Stimulated activated CD4-positive, alpha-beta T cell treated with anti-CD3 and anti-CD28 coated beads, Interleukin-15, amount 100 ng/mL, for 48 hours (primary cell): ENCODE measurements around the gene SMIM38.
A peak's percentile ranks its signal among the peaks of the same experiment; 100 is the strongest.

Experiments used
- DNase-seq, 2 donors: peaks; one replicate each; pipeline ENCODE4 v3.0.0-alpha.2; 2020; ENCODE audit warnings: low read depth in 2 of 2

The SMIM38 gene

GRCh38 chr11:69159150-69159852, 3.6 kb downstream of the SMIM38 start:
- DNase-seq = no peak

DNA sequence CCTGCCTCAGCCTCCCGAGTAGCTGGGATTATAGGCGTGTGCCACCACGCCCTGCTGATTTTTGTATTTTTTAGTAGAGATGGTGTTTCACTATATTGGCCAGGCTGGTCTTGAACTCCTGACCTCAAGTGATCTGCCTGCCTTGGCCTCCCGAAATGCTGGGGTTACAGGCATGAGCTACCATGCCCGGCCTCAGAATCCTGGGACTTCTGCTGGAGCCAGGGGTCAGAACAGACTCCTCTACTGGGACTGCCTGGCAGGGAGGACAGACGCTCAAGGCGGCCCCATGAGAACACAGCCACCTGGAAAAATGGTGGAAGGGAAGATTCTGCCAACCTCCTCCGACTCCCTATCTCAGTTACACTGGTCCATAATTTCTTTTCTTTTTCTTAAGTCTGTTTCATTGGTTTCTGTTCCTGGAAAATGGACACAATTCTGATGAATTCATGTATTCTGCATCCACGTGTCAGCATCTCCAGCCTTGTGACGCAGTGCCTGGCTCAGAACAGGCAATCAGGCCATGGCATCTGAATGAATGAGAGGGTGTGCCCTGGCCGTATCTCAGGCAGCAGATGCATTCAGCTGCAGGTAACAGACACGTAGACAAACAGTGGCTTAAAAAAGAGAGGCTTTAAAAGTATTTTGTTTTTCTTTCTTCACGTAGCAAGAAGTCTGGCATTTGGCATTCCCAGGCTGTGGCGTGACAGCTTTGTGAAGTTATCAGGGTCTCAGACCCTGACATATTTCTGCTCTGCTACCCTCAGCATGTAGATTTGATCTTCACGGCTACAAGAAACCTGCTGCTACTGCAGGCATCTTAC, 4.8 kb downstream of the SMIM38 start:
- DNase-seq = no peak

- no peak for DNase-seq
Observed at GRCh38 chr11:69161117-69161407, 5.3 kb downstream of the SMIM38 start.

GRCh38 chr11:69162505-69162904, 6.8 kb downstream of the SMIM38 start:
- DNase-seq = no peak

DNA sequence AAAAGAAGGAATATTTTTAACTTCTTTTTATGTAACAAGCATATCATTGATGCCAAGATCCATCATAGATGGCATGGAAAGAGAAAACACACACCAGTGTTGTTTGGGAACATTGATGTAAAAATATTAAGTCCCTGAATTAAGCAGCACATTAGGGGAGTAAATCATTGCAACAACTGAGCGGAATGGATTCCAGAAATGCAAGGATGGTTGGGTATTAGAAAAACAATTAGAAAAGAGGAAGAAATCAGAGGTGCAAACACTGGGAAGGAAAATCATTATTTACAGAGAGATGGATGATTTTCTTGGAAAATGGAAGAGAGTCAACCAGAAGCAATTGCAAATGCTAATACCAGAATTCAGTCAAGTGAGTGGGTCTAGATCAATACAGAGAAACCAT, 8.1 kb downstream of the SMIM38 start:
- DNase-seq = no peak

DNA sequence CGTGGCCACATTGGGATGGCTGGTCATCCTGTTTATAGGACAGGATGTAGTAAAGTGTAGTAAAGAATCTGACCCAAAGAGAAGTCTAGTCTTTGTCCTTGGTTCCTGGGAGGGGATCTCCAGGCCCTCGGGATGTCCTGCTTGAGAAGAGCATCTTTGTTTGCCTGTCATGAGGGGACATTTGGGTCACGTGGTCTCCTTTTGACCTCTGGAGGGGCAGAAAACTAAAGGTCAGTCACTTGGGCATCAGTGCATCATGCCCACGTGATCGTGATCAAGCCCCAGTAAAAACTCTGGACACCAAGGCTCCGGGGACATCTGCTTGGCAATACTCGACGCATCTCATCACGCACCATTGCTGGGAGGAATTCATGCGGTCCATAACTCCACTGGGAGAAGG, 9.1 kb downstream of the SMIM38 start:
- DNase-seq = no peak

DNA sequence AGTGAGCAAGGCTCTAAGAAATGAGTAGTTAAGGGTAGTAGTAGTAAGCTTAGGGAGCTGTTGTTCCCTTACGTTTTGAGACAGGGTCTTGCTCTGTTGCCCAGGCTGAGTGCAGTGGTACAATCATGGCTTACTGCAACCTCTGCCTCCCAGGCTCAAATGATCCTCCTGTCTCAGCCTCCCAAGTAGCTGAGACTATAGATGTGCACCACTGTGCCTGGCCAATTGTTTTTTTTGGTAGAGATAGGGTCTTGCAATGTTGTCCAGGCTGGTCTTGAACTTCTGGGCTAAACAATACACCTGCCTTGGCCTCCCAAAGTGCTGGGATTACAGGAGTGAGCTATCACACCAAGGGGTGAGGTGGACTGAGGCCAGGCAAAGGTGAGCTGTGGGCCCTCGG, 10.0 kb downstream of the SMIM38 start:
- DNase-seq = no peak

- DNase-seq = peak; percentile 39 to 41
Observed at GRCh38 chr11:69166218-69167115, 10.7 kb downstream of the SMIM38 start.

DNA sequence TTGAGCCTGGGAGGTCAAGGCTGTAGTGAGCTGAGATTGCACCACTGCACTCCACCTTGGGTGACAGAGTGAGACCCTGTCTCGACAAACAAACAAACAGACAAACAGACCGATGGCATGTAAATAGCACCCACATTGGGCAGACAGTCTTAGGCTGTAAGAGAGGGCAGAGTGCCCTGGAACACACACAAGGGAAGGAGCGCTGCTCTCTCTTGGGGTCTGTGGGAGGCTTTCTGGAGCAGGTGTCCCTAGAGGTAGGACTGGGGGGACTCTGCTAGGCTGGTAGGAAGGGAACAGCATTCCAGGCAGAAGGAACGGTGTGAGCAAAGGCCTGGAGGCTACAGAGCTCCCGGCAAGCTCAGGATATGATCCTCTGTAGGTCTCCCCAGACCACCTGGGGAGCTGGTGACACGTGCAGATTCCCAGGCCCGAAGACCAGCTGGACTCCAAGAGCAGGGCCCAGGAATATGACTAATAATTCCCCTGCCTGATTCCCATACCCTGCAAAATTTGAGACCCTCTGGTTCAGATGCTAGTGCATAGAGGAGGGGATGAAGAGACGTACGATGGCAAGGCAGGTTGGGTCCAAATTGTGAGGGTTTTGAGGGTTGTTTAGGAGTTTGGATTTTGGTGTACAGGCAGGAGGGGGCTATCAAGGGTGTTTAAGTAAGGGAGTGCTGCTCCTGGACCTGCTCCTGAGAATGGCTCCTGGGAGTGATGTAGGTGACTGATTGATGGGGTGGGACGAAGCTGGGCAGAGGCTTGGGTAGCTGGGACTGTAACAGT, 11.6 kb downstream of the SMIM38 start:
- no peak for DNase-seq

DNA sequence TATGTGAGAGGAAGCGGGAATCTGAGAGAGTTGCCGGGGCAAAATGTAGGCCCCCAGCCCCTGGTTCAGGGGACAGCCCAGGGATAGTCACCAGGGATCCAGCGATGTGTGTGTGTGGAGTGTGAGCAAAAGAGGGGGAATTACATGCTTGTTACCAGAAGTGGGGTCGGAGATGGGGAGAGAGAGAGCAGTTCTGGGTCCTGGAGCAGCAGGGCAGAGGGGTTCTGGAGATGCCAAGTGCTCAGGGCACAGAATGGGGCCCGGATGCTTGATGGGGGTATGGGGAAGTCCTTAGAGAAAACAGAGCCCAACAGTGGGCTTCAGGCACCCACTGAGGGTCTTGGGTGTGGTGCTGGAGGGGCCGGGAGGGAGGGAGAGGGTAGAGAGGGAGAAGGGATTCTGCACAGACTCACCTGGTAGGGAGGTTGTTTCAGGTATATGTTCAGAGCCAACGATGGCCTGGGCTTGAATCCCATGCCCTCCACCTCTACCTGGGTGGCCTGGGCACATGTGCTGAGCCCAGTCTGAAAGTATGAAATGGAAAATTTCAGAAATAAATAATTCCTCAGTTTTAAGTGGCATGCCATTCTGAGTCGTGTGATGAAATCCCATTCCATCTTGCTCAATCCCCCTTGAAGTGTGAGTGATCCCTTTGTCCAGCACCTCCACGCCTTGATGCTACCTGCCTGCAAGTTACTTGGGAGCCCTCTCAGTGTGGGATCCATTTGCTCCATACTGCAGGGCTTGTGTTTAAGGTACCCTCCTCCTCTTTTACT, 12.4 kb downstream of the SMIM38 start:
- no peak for DNase-seq

GRCh38 chr11:69169479-69169878, 13.7 kb downstream of the SMIM38 start:
- no peak for DNase-seq

DNA sequence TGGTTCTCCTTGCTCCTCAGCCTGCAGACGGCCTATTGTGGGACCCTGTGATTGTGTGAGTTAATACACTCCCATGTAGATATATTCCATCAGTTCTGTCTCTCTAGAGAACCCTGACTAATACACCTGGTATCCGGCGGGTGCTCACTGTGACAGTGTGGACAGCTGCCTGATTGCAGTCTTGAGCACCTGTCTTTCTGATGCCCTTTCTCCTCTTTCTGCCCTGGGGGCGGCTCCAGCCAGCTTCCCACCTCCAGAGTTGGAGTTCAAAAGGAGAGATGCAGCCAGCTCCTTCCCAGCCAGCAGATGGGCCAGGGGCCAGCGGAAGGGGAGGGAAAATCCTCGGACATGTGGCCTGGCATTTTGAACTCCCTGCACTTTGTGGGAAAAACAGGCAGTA, 15.0 kb downstream of the SMIM38 start:
- DNase-seq = no peak

DNA sequence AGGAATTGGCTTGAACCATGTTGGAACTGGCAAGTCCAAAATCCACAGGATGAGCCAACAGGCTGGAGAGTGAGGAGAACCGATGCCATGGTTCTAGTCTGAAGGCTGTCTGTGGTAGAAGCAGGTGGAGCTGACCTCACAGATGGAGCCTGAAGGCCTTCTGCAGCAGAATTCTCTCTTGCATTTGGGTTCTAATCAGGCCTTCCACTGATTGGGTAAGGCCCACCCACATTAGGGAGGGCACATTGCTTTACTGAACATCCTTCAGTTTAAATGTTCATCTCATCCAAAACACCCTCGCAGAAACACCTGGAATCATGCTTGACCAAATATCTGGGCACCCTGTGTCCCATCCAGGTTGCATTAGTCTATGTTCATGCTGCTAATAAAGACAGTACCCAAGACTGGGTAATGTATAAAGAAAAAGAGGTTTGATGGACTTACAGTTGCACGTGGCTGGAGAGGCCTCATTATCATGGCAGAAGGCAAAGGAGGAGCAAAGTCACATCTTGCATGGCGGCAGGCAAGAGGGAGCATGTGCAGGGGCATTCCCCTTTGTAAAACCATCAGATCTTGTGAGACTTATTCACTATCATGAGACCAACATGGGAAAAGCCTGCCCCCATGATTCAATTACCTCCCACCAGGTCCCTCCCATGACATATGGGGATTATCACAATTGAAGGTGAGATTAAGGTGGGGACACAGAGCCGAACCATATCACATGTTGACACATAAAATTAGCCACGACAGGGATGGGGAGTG, 15.9 kb downstream of the SMIM38 start:
- DNase-seq = no peak

DNA sequence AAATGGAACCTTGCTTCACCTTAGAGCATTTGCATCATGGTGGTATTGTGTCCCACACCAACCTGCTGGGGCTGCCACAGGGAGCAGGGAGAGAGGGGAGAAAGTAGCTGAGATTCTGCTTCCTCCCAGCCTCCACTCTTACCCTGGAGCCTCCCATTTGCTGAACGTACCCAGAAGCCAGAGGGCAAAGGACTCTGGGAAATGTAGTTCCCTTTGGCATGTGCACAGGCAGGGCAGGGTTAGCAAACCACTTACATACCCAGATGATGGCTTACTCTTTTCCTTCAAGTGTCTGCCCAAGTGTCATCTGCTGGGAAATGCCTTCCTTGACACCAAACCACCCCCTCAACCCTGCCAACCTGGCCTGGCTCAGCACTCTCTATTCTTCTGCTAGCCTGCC, 16.9 kb downstream of the SMIM38 start:
- DNase-seq = no peak

DNA sequence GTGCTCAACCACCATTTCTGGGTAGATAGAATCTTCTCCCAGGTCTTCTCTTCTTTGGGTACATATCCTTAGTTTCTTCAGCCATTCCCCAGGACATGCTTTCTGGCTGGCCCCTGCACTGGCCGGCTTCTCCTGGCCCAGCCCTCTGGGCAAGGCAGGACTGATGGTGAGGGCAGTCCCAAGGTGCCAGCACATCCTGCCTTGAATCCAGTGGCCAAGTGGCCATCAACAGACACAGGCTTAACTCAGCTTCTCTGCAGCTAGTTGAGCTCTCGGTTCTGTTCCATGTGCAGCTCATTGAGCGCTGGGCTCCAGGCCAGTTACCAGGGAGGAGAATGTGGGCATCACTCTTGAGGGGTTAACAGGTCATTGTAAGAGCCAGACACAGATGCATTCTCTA, 17.6 kb downstream of the SMIM38 start:
- DNase-seq = no peak

DNA sequence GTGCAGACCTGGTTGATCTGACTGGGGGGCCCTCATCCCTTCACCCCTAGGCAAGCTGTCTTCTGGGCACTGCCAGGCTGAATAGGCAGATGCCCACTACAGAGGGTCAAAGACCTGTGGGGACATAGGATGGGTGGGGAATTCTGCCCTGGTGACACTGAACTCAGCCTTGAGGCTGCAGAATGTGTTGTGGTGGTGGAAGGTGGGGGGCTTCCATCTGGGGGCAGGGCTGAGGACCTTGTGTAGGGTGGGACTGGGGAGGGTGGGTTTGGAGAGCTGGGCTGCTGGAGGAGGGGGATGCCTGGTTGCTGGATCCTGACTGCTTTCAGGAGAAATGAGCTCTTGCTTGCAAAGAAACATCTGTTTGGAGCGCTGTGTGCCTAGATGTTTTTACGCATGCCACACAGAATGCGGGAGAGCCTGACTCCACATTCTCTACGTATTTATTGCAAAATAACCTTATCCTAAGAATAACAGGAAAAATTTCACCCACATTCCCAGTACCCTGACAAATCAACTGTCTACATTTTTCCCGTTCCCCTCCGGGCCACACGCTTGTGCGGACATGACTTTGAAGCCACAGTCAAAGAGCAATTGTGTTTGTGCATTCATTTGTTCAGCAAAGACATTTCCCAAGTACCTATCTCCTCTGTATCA, 18.3 kb downstream of the SMIM38 start:
- no peak for DNase-seq

- no peak for DNase-seq
Observed at GRCh38 chr11:69174841-69175240, 19.1 kb downstream of the SMIM38 start.

DNA sequence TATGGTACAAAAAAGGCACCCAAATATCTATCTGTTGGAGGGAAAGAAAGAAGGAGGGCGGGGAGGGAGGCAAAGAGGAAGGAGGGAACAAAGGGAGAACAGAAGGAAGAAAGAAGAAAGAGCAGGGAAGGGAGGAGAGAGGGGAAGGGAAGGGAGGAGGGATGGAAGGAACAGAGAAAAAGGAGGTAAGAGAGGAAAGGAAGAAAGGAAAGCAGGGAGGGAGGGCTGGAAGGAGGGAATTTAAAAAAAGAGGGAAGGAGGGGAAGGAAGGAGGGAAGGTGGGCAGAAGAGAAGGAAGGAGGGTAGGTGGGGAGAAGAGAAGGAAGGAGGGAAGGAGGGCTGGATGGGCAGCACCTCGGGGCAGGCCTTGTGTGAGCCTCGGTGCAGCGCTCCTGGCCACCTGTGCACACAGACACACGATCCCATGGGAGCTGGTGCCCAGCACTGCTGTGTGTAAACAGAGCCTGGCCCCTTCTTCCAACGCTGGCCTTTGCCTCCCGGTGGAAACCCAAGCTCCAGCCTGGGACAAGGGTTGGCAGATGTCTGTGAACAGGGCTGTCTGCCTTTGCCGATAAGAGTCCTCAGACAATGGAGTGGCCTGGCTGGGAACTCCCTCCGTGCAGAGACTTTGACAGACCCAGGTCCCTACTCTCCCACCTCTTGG, 23.2 kb downstream of the SMIM38 start:
- no peak for DNase-seq

DNA sequence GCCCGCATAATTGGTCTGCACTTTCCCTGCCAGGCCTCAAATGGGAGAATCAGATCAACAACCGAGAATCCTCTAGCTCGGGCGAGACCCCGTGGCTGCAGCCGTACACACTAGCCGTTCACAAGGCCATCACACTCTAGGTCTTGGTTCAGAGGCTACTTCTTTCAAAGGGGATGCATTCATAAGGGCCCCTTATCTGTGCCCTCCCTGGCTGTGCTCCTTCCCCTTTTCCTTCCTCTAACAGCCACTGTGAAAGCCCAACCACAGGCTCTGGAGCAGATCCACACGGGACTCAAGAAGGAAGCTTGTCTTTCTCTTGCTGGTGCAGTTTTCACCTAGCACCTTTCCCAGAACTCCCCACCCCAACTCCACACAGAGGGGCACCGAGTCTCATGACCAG, 24.5 kb downstream of the SMIM38 start:
- no peak for DNase-seq
